Upper lobe of right lung (tissue), 1 donor: ENCODE data around the gene NPFF. TPM values are rescaled to one million over a fixed set of nuclear protein-coding genes. Genes with fewer than 3 reads are reported as not detected.

Source experiments
- ATAC-seq: fragments of 200-7000 bp; cut with Tn5 transposase; one replicate; pipeline ENCODE4 v1.9.1; 2020; ENCODE audit warnings: mild to moderate bottlenecking, moderate library complexity
- DNase-seq: peaks from one replicate; pipeline ENCODE4 v3.0.0-alpha.2; 2020
- H3K27ac ChIP-seq: fragments of 200-600 bp; one replicate; pipeline ENCODE4 v1.8.0; 2022
- H3K27me3 ChIP-seq: fragments of 200-600 bp; one replicate; pipeline ENCODE4 v1.8.0; 2022; ENCODE audit warnings: mild to moderate bottlenecking
- H3K36me3 ChIP-seq: fragments of 200-600 bp; one replicate; pipeline ENCODE4 v1.8.0; 2022
- H3K4me1 ChIP-seq: fragments of 200-600 bp; one replicate; pipeline ENCODE4 v1.8.0; 2022
- H3K4me3 ChIP-seq: fragments of 200-600 bp; one replicate; pipeline ENCODE4 v1.8.0; 2022; ENCODE audit warnings: mild to moderate bottlenecking
- H3K9me3 ChIP-seq: fragments of 200-600 bp; one replicate; pipeline ENCODE4 v1.8.0; 2022
- CTCF ChIP-seq: fragments of 200-600 bp; IDR thresholded peaks from one replicate; pipeline ENCODE4 v1.8.0; 2022; ENCODE audit warnings: antibody characterized with exemption
- intact Hi-C: fragments of 100-400 bp; cut with DNase I; formaldehyde crosslinking; loops from one replicate; pipeline ENCODE4 v1.11.0; 2022
- total RNA-seq: library from RNA; stranded (reverse); fragmentation: NEBNext Ultra II Directional; extraction: Animal tissue kit (Norgen Biotek cat#: 25700); gene quantifications from one replicate; pipeline ENCODE4 v1.2.1, GENCODE V29; 2021
- donor health status: DM: no; HTN: yes; CAD: no; lungs with severe emphysema.

The NPFF gene
- total RNA-seq, 1 donor from 2014 or later, result not detected

- Histone ChIP-seq H3K4me3 (peak overlapping the region; percentile 62), H3K4me1 (peaks cover 37% of the 10 kb centered on the region), H3K27me3 (no peaks in the 10 kb centered on the region), H3K9me3 (no peaks in the 10 kb centered on the region), H3K36me3 (peaks cover 10% of the 10 kb centered on the region), H3K27ac (peak overlapping the region; percentile 81)
- no peak for TF ChIP-seq CTCF
- ATAC-seq (no peak), DNase-seq (peak; percentile 61)
- intact Hi-C loops, result no loop called here
These were observed 15.1 kb downstream of the NPFF start for GRCh38 chr12:53492188-53492587.

DNA sequence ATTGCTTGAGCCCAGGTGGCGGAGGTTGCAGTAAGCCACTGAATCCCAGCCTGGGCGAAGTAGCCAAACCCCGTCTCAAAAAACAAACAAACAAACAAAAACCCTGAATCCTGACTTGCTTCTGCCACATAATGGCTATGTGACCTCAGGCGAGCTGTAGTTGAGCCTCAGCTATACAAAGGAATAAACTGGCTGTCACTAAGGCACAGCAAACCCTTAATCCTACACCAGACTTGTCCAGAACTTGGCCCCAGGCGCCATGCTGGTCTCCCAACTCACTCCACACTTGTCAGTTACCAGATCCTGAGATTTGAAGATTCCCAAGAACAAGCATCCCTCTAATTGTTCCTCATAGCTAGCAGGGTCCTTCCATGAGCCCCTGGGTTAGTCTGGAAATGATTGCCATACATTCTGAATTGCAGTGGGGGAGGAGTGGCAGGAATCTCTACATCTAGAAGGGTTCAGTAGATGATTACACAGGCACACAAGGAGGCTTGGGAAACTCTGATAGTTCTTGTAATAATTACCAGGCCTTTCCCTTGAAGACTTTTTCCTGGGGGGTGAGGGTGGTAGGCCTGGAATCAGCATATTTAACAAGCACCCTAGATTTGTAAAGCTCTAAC, 17.9 kb downstream of the NPFF start:
- Histone ChIP-seq H3K4me1 (peaks cover 19% of the 10 kb centered on the region), H3K27me3 (no peaks in the 10 kb centered on the region), H3K9me3 (no peaks in the 10 kb centered on the region), H3K4me3 (no peak overlapping the region), H3K27ac (no peak overlapping the region), H3K36me3 (peaks cover 36% of the 10 kb centered on the region)
- DNase-seq (peak; percentile 29), ATAC-seq (no peak)
- no peak for TF ChIP-seq CTCF
- intact Hi-C loops, result no loop called here

- H3K27ac ChIP-seq, result no peak overlapping the region
- DNase-seq (peak; percentile 42), ATAC-seq (peak; percentile 1)
- H3K9me3 ChIP-seq, result no peaks in the 10 kb centered on the region
- intact Hi-C loops, result no loop called here
- peaks cover 59% of the 10 kb centered on the region for H3K36me3 ChIP-seq
- H3K27me3 ChIP-seq, result no peaks in the 10 kb centered on the region
- H3K4me3 ChIP-seq, result no peak overlapping the region
- no peak for TF ChIP-seq CTCF
- peaks cover under 1% of the 10 kb centered on the region for H3K4me1 ChIP-seq
These were observed 20.4 kb downstream of the NPFF start for GRCh38 chr12:53486736-53487487.

DNA sequence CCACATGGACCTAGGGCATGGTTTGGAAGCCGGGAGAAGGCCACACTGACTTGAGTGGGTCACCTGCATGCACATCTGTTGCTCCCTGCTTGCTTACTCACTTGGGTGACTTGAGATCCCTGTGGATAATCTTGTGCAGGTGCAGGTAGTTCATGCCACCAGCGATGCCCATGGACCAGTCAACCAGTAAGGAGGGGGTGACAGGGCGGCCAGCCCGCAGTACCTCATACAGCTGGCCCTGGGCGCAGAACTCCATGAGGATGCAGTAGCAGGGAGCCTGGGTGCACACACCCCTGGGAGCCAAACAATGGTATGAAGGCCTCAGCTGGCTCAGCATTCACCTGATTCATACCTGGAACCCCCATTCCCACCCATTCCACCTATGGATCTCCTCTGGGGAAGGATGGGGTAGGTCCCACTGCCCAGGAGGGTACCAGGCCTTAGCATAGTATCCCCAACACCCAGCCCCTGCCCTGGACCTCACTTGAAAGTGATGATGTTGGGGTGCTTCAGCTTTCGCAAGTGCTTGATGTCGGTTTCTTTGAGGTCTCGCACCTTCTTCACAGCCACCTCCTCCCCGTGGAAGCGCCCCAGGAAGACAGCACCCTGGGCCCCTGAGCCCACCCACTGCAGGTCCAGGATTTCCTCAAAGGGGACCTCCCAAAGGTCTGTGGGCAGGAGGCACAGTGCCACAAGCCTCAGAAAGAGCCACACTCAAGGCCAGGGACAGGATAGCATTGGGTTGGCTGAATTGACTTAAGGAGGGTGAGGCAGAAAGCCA, 21.1 kb downstream of the NPFF start:
- DNase-seq, result peak; percentile 44
- Histone ChIP-seq H3K27me3 (no peaks in the 10 kb centered on the region), H3K4me3 (no peak overlapping the region), H3K27ac (no peak overlapping the region), H3K36me3 (peaks cover 67% of the 10 kb centered on the region), H3K9me3 (no peaks in the 10 kb centered on the region), H3K4me1 (no peaks in the 10 kb centered on the region)
- no peak for TF ChIP-seq CTCF
- intact Hi-C loops, result no loop called here
- no peak for ATAC-seq

- Histone ChIP-seq H3K9me3 (no peaks in the 10 kb centered on the region), H3K4me3 (no peak overlapping the region), H3K27me3 (no peaks in the 10 kb centered on the region), H3K4me1 (no peaks in the 10 kb centered on the region), H3K27ac (no peak overlapping the region), H3K36me3 (peaks cover 79% of the 10 kb centered on the region)
- intact Hi-C loops, result no loop called here
- ATAC-seq (no peak), DNase-seq (peak; percentile 31)
- TF ChIP-seq CTCF, result no peak
These were observed 22.4 kb downstream of the NPFF start for GRCh38 chr12:53484686-53485575.
